ENCODE results near the gene ARHGAP27.

ARHGAP27 gene

GRCh38 chr17:45404870-45405249 is 27.8 kb downstream of the ARHGAP27 start:
- no peak for DNase-seq

- no peak for DNase-seq
These were observed 28.7 kb downstream of the ARHGAP27 start for GRCh38 chr17:45403906-45404490.

GRCh38 chr17:45402916-45403315 is 29.8 kb downstream of the ARHGAP27 start:
- DNase-seq = no peak

- no peak for DNase-seq
These were observed 33.9 kb downstream of the ARHGAP27 start for GRCh38 chr17:45398800-45399199.

GRCh38 chr17:45397796-45398195 is 34.9 kb downstream of the ARHGAP27 start:
- no peak for DNase-seq

GRCh38 chr17:45396496-45397205 is 36.0 kb downstream of the ARHGAP27 start:
- no peak for DNase-seq

GRCh38 chr17:45395569-45396415 is 36.9 kb downstream of the ARHGAP27 start:
- no peak for DNase-seq

- peak; percentile 46 for DNase-seq
These were observed 37.6 kb downstream of the ARHGAP27 start for GRCh38 chr17:45394913-45395568.

- DNase-seq = no peak
These were observed 38.1 kb downstream of the ARHGAP27 start for GRCh38 chr17:45394564-45394912.

GRCh38 chr17:45394091-45394490 is 38.6 kb downstream of the ARHGAP27 start:
- no peak for DNase-seq

- no peak for DNase-seq
These were observed 39.3 kb downstream of the ARHGAP27 start for GRCh38 chr17:45393411-45393810.

- no peak for DNase-seq
These were observed 40.8 kb downstream of the ARHGAP27 start for GRCh38 chr17:45391918-45392317.

GRCh38 chr17:45391291-45391690 is 41.4 kb downstream of the ARHGAP27 start:
- no peak for DNase-seq

GRCh38 chr17:45389354-45389753 is 43.3 kb downstream of the ARHGAP27 start:
- DNase-seq = no peak

- no peak for DNase-seq
These were observed 43.9 kb downstream of the ARHGAP27 start for GRCh38 chr17:45388604-45389325.

- no peak for DNase-seq
These were observed 44.9 kb downstream of the ARHGAP27 start for GRCh38 chr17:45387739-45388138.

- no peak for DNase-seq
These were observed 46.5 kb downstream of the ARHGAP27 start for GRCh38 chr17:45386178-45386577.

- peak; percentile 87 for DNase-seq
These were observed 47.2 kb downstream of the ARHGAP27 start for GRCh38 chr17:45385331-45385997.

- DNase-seq = no peak
These were observed 47.8 kb downstream of the ARHGAP27 start for GRCh38 chr17:45384789-45385262.

- peak; percentile 46 for DNase-seq
These were observed 48.5 kb downstream of the ARHGAP27 start for GRCh38 chr17:45384047-45384788.

- DNase-seq = no peak
These were observed 49.7 kb downstream of the ARHGAP27 start for GRCh38 chr17:45383003-45383402.
